ENCODE results near the gene DHRS3.

Gene DHRS3

GRCh38 chr1:12536023-12536639 lies 81.9 kb downstream of the DHRS3 start:
- TF ChIP-seq REST (IDR thresholded peaks at IDR 0.05; ENCODE audit: insufficient read depth in 1 of 2, low read depth in 2 of 2, low read length in 2 of 2) = no peak
- TF ChIP-seq FOXP2 (optimal IDR thresholded peaks at IDR 0.05; ENCODE audit: borderline replicate concordance, extremely low read depth, extremely low read length, insufficient read depth) = no peak
- no peak for TF ChIP-seq POLR2AphosphoS5 (IDR thresholded peaks at IDR 0.05; ENCODE audit: low read depth, low read length)
- TF ChIP-seq SIN3A (IDR thresholded peaks at IDR 0.05; ENCODE audit: borderline replicate concordance, insufficient read depth, low read length) = no peak
- TF ChIP-seq TAF1 (IDR thresholded peaks at IDR 0.05; ENCODE audit: borderline replicate concordance, insufficient read depth, low read length) = no peak

GRCh38 chr1:12532405-12533315 lies 85.3 kb downstream of the DHRS3 start:
- TF ChIP-seq FOXP2 (optimal IDR thresholded peaks at IDR 0.05; ENCODE audit: borderline replicate concordance, extremely low read depth, extremely low read length, insufficient read depth) = no peak
- TF ChIP-seq SIN3A (IDR thresholded peaks at IDR 0.05; ENCODE audit: borderline replicate concordance, insufficient read depth, low read length) = no peak
- TF ChIP-seq TAF1 (IDR thresholded peaks at IDR 0.05; ENCODE audit: borderline replicate concordance, insufficient read depth, low read length) = no peak
- no peak for TF ChIP-seq POLR2AphosphoS5 (IDR thresholded peaks at IDR 0.05; ENCODE audit: low read depth, low read length)
- no peak for TF ChIP-seq REST (IDR thresholded peaks at IDR 0.05; ENCODE audit: insufficient read depth in 1 of 2, low read depth in 2 of 2, low read length in 2 of 2)

GRCh38 chr1:12531179-12531499 lies 86.9 kb downstream of the DHRS3 start:
- TF ChIP-seq SIN3A (IDR thresholded peaks at IDR 0.05; ENCODE audit: borderline replicate concordance, insufficient read depth, low read length) = no peak
- TF ChIP-seq REST (IDR thresholded peaks at IDR 0.05; ENCODE audit: insufficient read depth in 1 of 2, low read depth in 2 of 2, low read length in 2 of 2) = no peak
- TF ChIP-seq POLR2AphosphoS5 (IDR thresholded peaks at IDR 0.05; ENCODE audit: low read depth, low read length) = no peak
- no peak for TF ChIP-seq FOXP2 (optimal IDR thresholded peaks at IDR 0.05; ENCODE audit: borderline replicate concordance, extremely low read depth, extremely low read length, insufficient read depth)
- TF ChIP-seq TAF1 (IDR thresholded peaks at IDR 0.05; ENCODE audit: borderline replicate concordance, insufficient read depth, low read length) = no peak

GRCh38 chr1:12530462-12531178 lies 87.4 kb downstream of the DHRS3 start:
- no peak for TF ChIP-seq SIN3A (IDR thresholded peaks at IDR 0.05; ENCODE audit: borderline replicate concordance, insufficient read depth, low read length)
- TF ChIP-seq REST (IDR thresholded peaks at IDR 0.05; ENCODE audit: insufficient read depth in 1 of 2, low read depth in 2 of 2, low read length in 2 of 2) = no peak
- TF ChIP-seq FOXP2 (optimal IDR thresholded peaks at IDR 0.05; ENCODE audit: borderline replicate concordance, extremely low read depth, extremely low read length, insufficient read depth) = no peak
